ENCODE measurements around the gene CCPG1.

Gene CCPG1

DNA sequence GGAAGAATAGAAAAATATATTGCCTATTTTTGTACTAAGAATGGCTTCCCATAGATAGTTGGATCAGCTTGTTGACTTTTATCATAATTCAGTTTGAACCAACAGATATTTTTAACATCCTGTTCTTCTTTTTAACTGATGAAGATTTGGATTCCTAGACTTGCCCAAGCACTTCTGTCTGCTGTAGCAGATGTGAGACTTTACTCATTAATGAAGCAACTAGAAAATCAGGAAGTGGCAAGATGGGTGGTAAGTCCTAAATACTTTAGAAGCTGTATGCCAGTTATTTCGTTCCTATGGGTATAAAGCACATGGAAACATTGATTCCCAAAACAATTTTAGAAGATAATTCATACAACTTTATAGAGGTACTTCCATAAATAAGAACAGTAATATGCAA lies 80.8 kb downstream of the CCPG1 start:
- Histone ChIP-seq H3K4me3 (no peak overlapping the region), H3K27me3 (no peaks in the 10 kb centered on the region), H3K9ac (no peak overlapping the region), H3K36me3 (peaks cover 39% of the 10 kb centered on the region), H3K9me3 (no peaks in the 10 kb centered on the region), H3K4me1 (peaks cover 25% of the 10 kb centered on the region), H3K27ac (no peak overlapping the region), H3K4me2 (no peak overlapping the region), H4K20me1 (no peaks in the 10 kb centered on the region)
- TF ChIP-seq Cebpa-rat (IDR thresholded peaks at IDR 0.05): no peak

- no peak for TF ChIP-seq Cebpa-rat (IDR thresholded peaks at IDR 0.05)
- H3K9ac ChIP-seq: no peak overlapping the region
- no peak overlapping the region for H3K4me3 ChIP-seq
- H4K20me1 ChIP-seq: no peaks in the 10 kb centered on the region
- H3K36me3 ChIP-seq: peaks cover 4% of the 10 kb centered on the region; the same call in 1 of the 2 replicates
- no peak overlapping the region for H3K4me2 ChIP-seq
- H3K9me3 ChIP-seq: no peaks in the 10 kb centered on the region
- no peak overlapping the region for H3K27ac ChIP-seq
- peaks cover 55% of the 10 kb centered on the region for H3K4me1 ChIP-seq
- no peaks in the 10 kb centered on the region for H3K27me3 ChIP-seq
Observed at GRCh38 chr15:55322467-55322866, 85.7 kb downstream of the CCPG1 start.

DNA sequence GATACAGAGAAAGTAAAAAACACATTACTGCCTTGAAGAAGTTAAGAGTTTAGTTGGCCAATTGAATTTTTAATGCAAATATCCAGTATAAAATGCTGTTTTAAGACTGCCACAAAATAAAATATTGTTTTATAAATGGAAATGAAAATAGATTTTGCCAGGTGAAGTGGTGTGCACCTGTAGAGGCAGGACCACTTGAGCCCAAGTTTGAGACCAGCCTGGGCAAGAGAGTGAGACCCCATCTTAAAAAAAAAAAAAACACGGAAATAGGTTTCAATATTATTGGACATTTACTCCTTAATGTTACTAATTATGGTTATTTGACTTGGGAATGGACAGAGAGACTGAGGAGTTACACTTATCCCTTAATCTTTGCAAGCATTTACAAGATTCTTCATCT lies 87.2 kb downstream of the CCPG1 start:
- no peak overlapping the region for H3K9ac ChIP-seq
- no peak overlapping the region for H3K27ac ChIP-seq
- TF ChIP-seq Cebpa-rat (IDR thresholded peaks at IDR 0.05): no peak
- H3K36me3 ChIP-seq: peaks cover 11% of the 10 kb centered on the region; the same call in 1 of the 2 replicates
- H3K4me2 ChIP-seq: peak overlapping the region; percentile 92
- peaks cover 63% of the 10 kb centered on the region for H3K4me1 ChIP-seq
- H4K20me1 ChIP-seq: no peaks in the 10 kb centered on the region
- H3K27me3 ChIP-seq: no peaks in the 10 kb centered on the region
- H3K4me3 ChIP-seq: no peak overlapping the region; the same call in 1 of the 2 replicates
- H3K9me3 ChIP-seq: no peaks in the 10 kb centered on the region

DNA sequence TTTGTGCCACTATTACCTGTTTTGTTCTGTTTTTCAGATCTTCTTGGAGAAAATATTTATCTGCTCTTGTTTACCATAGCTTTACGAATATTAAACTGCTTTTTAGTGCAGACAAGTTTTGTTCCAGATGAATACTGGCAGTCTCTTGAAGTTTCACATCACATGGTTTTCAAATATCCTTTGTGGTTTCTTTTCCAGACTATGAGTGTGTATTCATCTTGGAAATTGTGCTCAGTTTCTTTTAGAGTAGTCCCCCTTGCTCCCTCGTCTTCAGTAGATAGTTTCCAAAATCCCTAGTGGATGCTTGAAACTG lies 88.0 kb downstream of the CCPG1 start:
- Histone ChIP-seq H3K4me3 (peak overlapping the region; percentile 87), H3K9me3 (no peaks in the 10 kb centered on the region), H4K20me1 (no peaks in the 10 kb centered on the region), H3K27me3 (no peaks in the 10 kb centered on the region), H3K4me1 (peaks cover 55% of the 10 kb centered on the region), H3K27ac (peak overlapping the region; percentile 97), H3K9ac (0 out of 2 replicates have a peak overlapping the region, but pooled peaks have one; percentile 1), H3K4me2 (peak overlapping the region; percentile 92), H3K36me3 (peaks cover 16% of the 10 kb centered on the region; the same call in 1 of the 2 replicates)
- TF ChIP-seq Cebpa-rat (IDR thresholded peaks at IDR 0.05): no peak

GRCh38 chr15:55319537-55320237 lies 88.5 kb downstream of the CCPG1 start:
- no peaks in the 10 kb centered on the region for H4K20me1 ChIP-seq
- H3K4me1 ChIP-seq: peaks cover 50% of the 10 kb centered on the region
- H3K9me3 ChIP-seq: no peaks in the 10 kb centered on the region
- H3K4me3 ChIP-seq: peak overlapping the region; percentile 87
- no peak for TF ChIP-seq Cebpa-rat (IDR thresholded peaks at IDR 0.05)
- H3K4me2 ChIP-seq: peak overlapping the region; percentile 92
- H3K27ac ChIP-seq: peak overlapping the region; percentile 97
- no peaks in the 10 kb centered on the region for H3K27me3 ChIP-seq
- peaks cover 19% of the 10 kb centered on the region; the same call in 1 of the 2 replicates for H3K36me3 ChIP-seq
- peak overlapping the region; percentile 95 for H3K9ac ChIP-seq

GRCh38 chr15:55318588-55319494 lies 89.3 kb downstream of the CCPG1 start, which contains the start of the genes PIGB and PIGBOS1:
Gene PIGB, plus strand, starts transcription at chr15:55319222. Its CDS starts 29 bp downstream, at chr15:55319251.
Gene PIGBOS1, minus strand, starts transcription at chr15:55319123. Its CDS starts 1,331 bp downstream, at chr15:55317792.
- Histone ChIP-seq H3K27me3 (no peaks in the 10 kb centered on the region), H3K9me3 (no peaks in the 10 kb centered on the region), H3K36me3 (peaks cover 25% of the 10 kb centered on the region), H3K4me1 (peaks cover 47% of the 10 kb centered on the region), H3K4me2 (peak within 1 kb of the TSS; percentile 92), H3K9ac (peak within 1 kb of the TSS; percentile 95), H3K4me3 (peak within 1 kb of the TSS; percentile 87), H3K27ac (peak within 1 kb of the TSS; percentile 97), H4K20me1 (peaks cover 4% of the 10 kb centered on the region; the same call in 1 of the 2 replicates)
- TF ChIP-seq Cebpa-rat (IDR thresholded peaks at IDR 0.05): no peak
